Stimulated activated naive CD8-positive, alpha-beta T cell treated with anti-CD3 and anti-CD28 coated beads, Interleukin-15, amount 100 ng/mL, for 72 hours (primary cell): Measurements from ENCODE around the gene CHTOP.

Experiments
- ATAC-seq: fragments of 150-1000 bp; cut with Tn5 transposase; 2 replicates; pipeline ENCODE4 v1.10.0; 2021; ENCODE audit warnings: mild to moderate bottlenecking, moderate library complexity
- DNase-seq, 2 donors: peaks; one replicate each; pipeline ENCODE4 v3.0.0; 2021 to 2022
- H3K27ac Mint-ChIP-seq, 2 donors: one replicate each; pipeline ENCODE4 v1.8.0; 2022; ENCODE audit warnings: mild to moderate bottlenecking in 2 of 2, mixed read lengths in 2 of 2, moderate library complexity in 2 of 2
- H3K27me3 Mint-ChIP-seq: one replicate; pipeline ENCODE4 v1.8.0; 2022; ENCODE audit warnings: mixed read lengths
- H3K4me1 Mint-ChIP-seq: one replicate; pipeline ENCODE4 v1.8.0; 2022; ENCODE audit warnings: mild to moderate bottlenecking, mixed read lengths
- H3K4me3 Mint-ChIP-seq, 2 donors: one replicate each; pipeline ENCODE4 v1.8.0; 2022; ENCODE audit warnings: mild to moderate bottlenecking in 2 of 2, mixed read lengths in 2 of 2, moderate library complexity in 1 of 2
- H3K9me3 Mint-ChIP-seq, 2 donors: one replicate each; pipeline ENCODE4 v1.8.0; 2022; ENCODE audit warnings: mixed read lengths in 2 of 2

The CHTOP gene

DNA sequence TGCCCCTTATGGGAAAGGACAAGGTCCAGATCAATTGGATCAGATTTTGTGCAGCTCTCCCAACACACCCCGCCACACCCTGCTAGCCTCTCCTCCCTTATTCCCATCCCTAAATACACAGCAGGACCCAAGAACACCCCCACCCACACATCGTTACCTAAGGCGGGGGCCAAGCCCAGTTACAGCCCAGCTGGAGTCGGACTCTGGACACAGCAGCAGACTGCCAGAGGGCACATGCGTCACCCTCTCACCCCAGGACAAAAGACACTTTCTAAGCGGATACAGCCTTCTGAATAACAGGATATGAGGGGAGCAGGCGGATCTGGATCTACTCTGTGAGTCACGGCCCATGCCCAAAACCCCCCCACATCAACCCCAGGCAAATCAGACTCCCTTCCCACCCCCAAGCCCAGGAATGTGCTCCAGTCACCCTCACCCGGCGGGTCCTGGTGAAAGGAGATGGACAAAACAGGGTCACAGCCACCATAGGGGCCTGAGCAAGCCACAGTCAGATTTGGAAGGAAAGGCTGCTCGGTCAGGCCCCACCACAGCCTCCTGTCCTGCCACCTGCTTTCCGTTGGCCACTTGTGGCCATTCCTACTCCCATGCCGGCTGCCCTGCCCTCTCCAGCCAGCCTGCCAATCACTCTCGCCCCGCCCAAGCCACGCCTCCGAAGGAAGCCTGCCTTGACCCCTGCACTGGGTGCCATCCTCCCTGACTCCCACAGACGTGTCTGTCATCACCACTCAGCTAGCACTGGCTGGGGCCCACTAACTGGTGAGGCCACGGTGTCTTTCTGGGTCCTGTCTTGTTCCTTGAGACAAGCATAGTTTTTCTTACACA, 24.9 kb upstream of the CHTOP start:
- H3K27me3 Mint-ChIP-seq: no peaks in the 10 kb centered on the region
- DNase-seq (no peak), ATAC-seq (no peak)
- peak overlapping the region in 1 of 2 donors; percentile 41 for H3K27ac Mint-ChIP-seq
- no peaks in the 10 kb centered on the region for H3K4me1 Mint-ChIP-seq
- H3K9me3 Mint-ChIP-seq: no peaks in the 10 kb centered on the region
- no peak overlapping the region for H3K4me3 Mint-ChIP-seq

DNA sequence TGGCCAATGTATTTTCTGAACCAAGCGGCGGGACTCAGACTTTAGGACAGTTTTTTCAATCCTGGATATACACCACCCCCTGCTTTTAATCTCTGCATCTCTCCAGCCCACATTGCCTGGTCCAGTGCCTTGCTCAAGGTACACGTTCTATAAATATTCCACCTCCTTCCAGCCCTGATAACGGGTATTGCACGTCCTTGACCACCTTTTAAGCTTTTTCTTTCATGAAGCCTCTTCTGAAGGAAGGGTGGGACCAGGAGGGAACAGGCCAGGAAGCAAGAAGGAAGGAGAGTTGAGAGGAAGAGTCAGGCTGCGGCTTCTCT, 24.3 kb upstream of the CHTOP start:
- ATAC-seq (no peak), DNase-seq (no peak)
- Mint-ChIP-seq H3K4me3 (no peak overlapping the region), H3K4me1 (no peaks in the 10 kb centered on the region), H3K9me3 (no peaks in the 10 kb centered on the region), H3K27me3 (no peaks in the 10 kb centered on the region), H3K27ac (no peak overlapping the region)

DNA sequence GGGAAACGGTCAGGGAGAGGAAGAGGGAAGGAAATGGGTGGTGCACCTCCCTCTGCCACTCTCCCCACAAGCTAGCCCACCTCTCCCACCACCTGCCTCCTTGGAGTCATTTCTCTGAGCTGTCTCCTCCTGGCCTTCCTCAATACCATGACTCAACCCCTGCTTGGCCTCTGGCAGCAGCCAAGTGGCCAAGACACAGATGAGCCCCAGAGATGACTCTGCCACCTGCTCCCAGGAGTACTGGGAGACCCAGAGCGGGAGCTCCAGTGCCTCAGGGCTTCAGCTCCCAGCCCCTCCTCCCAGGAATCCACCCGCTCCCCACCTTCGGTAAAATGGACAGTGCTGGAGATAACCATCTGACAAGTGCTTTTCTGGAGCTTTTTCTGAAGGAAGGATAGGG, 23.5 kb upstream of the CHTOP start:
- ATAC-seq (no peak), DNase-seq (no peak)
- Mint-ChIP-seq H3K4me1 (no peaks in the 10 kb centered on the region), H3K27ac (no peak overlapping the region), H3K27me3 (no peaks in the 10 kb centered on the region), H3K4me3 (no peak overlapping the region), H3K9me3 (no peaks in the 10 kb centered on the region)

DNA sequence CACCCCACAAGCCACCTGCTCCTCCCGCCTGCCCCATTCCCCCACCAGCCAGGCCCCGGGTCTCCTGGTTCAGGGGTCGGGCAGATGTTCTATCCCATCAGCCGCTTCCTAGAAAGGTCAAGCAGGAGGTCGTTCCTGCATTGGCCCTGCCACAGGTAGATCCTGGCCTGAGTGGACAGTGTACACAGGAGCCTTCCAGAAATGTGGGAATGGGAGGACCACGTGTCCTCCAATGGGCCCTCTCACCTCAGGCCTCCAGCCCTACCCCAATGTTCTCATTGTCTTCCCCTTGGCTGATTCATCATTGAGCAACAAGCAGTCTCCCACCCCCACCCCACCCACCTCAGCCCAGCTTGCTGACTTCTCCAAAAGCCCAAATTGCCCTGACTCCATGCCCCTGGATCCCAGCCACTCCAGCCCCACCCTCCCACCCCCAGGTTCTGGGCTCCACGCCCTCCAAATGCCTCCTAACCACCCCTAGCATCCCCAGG, 23.0 kb upstream of the CHTOP start:
- Mint-ChIP-seq H3K4me3 (no peak overlapping the region), H3K9me3 (no peaks in the 10 kb centered on the region), H3K27me3 (no peaks in the 10 kb centered on the region), H3K4me1 (no peaks in the 10 kb centered on the region), H3K27ac (peak overlapping the region in 1 of 2 donors; percentile 84)
- no peak for DNase-seq
- ATAC-seq: no peak

DNA sequence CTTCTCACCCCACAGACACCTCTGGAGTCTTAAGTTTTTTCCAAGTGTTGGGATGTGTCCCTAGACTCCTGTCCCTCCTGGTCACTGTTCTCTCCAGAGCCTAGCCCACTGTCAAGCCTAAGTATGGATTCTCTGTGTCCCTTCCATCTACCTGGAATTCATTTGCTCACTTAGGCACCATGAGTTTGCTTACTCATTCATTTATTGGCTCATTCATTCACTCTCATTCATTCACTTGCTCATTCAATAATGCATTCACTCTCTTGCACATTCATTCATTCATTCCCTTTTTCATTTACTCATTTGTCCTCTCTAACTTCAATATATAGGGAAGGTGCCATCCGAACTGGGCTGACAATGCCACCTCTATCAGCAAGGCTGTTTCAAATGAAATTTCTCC, 22.5 kb upstream of the CHTOP start:
- Mint-ChIP-seq H3K4me1 (no peaks in the 10 kb centered on the region), H3K27me3 (no peaks in the 10 kb centered on the region), H3K9me3 (no peaks in the 10 kb centered on the region), H3K27ac (peak overlapping the region in 1 of 2 donors; percentile 84), H3K4me3 (no peak overlapping the region)
- no peak for ATAC-seq
- DNase-seq: no peak

DNA sequence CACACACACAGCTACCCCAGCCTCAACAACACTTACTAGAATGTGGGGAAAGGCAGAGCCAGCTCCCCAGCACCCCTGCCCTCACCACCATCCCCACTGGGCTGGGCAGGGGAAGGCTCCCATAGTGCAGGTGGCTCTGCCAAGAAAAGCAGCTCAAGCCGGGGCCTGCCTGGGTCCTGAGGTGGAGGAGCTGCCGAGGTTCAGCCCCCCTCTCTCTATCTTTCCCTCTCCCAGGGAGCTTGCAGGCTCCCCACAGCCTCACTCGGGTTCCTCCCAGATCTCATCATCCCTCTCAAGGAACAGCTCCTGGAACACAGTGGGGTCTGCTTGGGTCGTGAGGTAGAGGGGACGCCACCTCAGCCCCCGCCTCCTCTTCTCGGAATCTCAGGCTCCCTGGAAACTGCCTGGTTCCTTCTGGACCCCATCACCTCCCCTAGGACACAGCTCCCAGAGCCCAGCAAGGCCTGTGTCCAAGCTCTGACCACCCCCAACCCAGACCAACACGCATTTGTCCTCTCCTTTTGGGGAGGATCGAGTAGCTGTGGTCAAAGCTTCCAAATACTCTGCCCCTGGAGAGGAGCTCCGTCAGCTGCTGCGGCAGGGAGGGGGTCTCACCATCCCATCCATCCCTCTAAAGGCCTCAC, 21.6 kb upstream of the CHTOP start:
- no peak for DNase-seq
- H3K27ac Mint-ChIP-seq: no peak overlapping the region
- no peak overlapping the region for H3K4me3 Mint-ChIP-seq

DNA sequence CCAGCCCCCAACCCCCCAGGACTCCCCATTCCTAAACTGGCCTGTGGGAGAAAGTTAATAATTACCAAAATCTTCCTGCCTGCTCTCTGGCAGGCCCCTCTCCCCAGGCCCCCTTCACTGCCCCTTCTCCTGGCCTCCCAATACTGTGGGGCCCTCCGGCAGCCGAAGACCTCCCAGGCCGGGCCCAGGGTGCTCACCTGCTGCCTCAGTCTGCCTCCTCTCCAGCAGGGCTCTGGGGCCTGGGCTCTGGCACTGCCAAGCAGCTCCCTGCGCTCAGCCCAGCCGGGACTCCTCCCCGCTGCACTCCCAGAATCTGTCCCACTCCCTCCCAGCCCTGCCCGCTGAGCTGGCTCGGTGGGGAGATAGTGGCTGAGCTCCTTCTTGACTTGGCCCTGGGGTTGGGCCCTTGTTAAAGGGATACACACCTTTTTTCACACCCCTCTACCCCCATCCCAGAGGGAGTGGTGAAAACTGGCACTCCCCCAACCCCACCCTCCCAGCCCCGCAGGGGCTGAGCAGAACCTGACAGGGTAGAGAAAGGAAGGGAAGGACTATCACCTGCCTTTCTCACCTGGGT, 21.0 kb upstream of the CHTOP start, which contains the start of gene S100A16:
TSS of gene S100A16 (minus strand) at position 383 of the 577 bp plus-strand sequence. CDS start 4,986 bp downstream, outside the sequence.
- H3K4me3 Mint-ChIP-seq: no peak within 1 kb of the TSS
- ATAC-seq (no peak), DNase-seq (no peak)
- H3K9me3 Mint-ChIP-seq: no peaks in the 10 kb centered on the region
- no peak within 1 kb of the TSS for H3K27ac Mint-ChIP-seq
- no peaks in the 10 kb centered on the region for H3K4me1 Mint-ChIP-seq
- H3K27me3 Mint-ChIP-seq: no peaks in the 10 kb centered on the region

More for the DNA sequence above, 21.6 kb upstream of the CHTOP start:
- H3K9me3 Mint-ChIP-seq: no peaks in the 10 kb centered on the region
- no peaks in the 10 kb centered on the region for H3K27me3 Mint-ChIP-seq
- H3K4me1 Mint-ChIP-seq: no peaks in the 10 kb centered on the region
- ATAC-seq: no peak

DNA sequence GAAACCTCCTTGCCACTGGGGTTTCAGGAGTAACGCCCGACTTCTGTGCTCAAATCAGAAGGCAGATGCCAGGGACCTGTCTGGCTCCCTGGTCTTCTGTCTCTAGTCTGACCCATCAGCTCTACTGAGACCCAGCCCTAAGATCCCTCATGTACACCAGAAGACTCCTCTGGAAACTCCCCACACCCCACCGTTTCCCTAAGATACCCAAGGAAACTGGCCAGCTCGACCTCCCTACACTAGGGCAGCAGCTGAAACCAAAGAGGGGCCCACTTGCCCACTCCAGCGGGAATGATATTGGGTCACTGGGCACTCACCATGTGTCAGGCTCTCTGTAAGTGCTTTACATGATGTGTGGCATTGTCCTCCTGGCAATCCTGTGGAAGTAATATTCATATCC, 20.5 kb upstream of the CHTOP start:
- no peak for ATAC-seq
- H3K27me3 Mint-ChIP-seq: no peaks in the 10 kb centered on the region
- H3K4me3 Mint-ChIP-seq: no peak overlapping the region
- H3K27ac Mint-ChIP-seq: no peak overlapping the region
- no peaks in the 10 kb centered on the region for H3K9me3 Mint-ChIP-seq
- H3K4me1 Mint-ChIP-seq: no peaks in the 10 kb centered on the region
- no peak for DNase-seq

DNA sequence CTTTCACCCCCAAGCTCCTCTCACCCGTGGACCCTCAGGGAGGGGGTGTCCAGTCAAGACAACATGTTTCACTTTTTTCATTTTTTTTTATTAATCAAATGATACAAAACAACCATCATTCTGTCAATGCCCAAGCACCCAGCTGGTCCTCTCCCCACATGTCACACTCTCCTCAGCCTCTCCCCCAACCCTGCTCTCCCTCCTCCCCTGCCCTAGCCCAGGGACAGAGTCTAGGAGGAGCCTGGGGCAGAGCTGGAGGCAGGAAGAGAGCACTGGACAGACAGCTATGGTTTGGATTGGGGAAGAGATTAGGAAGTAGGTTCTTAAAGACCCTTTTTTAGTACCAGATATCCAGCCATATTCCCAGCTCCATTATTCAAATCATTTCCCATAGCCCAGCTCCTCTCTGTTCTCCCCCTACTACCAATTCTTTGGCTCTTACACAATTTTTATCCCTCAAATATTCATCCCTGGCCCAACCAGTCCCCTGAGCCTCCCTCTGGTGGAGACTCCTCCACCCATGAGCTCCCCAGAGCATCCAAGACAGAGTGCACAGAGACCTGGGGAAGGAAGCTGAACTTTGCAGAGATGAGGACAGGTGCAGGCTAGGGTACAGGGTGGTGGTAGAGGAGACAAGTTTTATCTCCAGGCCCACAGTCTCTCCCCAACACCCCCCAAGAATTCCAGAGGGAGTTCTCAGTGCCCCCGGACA, 19.5 kb upstream of the CHTOP start:
- no peak for DNase-seq
- H3K27me3 Mint-ChIP-seq: no peaks in the 10 kb centered on the region
- peak overlapping the region; percentile 29 to 60 for H3K27ac Mint-ChIP-seq

DNA sequence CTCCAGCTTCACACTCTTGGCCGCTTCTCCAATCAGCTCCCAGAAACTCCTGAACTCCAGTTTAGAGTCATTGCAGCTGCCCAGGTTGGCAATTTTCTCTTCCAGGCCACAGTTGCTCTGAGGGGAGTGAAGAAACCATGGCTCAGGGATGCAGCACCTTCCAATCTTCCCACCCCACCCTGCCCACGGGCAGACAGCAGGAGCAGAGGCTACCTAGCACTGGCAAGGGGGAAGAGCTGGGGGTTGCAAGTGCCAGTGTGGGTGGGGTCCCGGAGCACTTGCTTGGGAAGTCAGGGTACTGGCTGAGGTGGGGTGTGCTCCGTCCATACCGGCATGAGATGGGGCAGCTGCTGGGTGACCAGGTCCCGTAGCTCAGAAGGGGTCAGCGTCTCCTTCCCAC, 19.0 kb upstream of the CHTOP start:
- no peak overlapping the region for H3K4me3 Mint-ChIP-seq

More for the DNA sequence above, 19.5 kb upstream of the CHTOP start:
- Mint-ChIP-seq H3K9me3 (no peaks in the 10 kb centered on the region), H3K4me1 (no peaks in the 10 kb centered on the region), H3K4me3 (no peak overlapping the region)
- ATAC-seq: no peak

DNA sequence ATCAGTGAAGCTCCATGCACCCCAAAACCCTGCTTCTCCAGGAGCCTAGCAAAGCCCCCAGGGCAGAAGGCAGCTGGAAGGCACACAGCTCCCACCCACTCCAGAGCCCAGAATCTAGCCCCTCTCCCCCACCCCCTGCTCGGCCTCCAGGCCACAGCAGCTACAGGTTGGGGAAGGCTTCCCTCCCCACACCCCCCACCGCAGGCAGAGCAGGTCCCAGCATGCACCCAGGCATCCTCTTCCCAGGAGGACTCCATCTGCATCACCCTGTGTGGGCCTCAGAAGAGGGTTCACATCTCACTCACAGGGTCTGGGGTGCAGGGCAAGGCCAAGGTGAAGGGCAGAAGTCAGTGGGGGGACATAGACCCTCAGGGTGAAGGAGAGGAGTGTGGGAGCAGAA, 18.5 kb upstream of the CHTOP start:
- Mint-ChIP-seq H3K4me3 (no peak overlapping the region), H3K9me3 (no peaks in the 10 kb centered on the region), H3K4me1 (no peaks in the 10 kb centered on the region), H3K27ac (peak overlapping the region in 1 of 2 donors; percentile 85), H3K27me3 (no peaks in the 10 kb centered on the region)
- no peak for DNase-seq
- no peak for ATAC-seq

More for the DNA sequence above, 19.0 kb upstream of the CHTOP start:
- peak overlapping the region in 1 of 2 donors; percentile 29 for H3K27ac Mint-ChIP-seq
- DNase-seq (no peak), ATAC-seq (no peak)
- no peaks in the 10 kb centered on the region for H3K9me3 Mint-ChIP-seq
- no peaks in the 10 kb centered on the region for H3K27me3 Mint-ChIP-seq
- no peaks in the 10 kb centered on the region for H3K4me1 Mint-ChIP-seq

DNA sequence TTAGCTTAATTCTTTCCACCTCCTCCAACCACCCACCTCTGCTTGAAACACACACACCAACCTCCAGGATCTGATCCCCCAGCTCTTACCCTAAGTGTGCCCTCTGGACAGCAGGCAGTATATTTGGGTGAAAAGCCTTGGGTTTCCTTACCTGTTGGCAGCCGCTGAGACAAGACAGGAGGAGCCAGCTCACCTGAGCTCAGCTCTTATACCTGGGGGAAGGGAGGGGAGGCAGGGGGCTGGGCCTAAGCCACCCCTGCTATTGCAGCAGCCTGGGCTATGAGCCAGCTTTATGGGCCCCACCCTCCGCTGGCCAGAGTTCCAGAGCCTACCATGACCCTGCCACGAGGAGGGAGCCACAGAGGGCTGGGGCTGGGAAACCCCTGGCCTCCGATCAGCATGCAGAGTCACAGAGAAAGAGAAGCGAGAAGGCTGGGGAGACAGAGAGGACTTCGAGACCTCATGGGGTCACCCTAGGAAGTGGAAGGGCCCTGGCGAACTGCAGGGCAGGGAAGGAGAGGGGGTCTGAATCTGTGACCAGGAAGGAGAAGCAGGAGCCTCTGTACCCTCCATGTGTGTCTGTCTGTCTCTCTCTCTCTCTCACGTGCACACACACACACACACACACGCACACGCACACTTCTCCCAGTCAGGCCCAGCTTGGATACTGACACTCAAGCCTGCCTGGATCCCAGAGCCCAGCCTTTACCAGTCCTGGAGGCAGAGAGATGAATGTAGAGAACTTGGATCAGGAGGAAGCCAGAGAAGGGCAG, 17.5 kb upstream of the CHTOP start, which contains the start of gene S100A14:
TSS of gene S100A14 (minus strand) at position 182 of the 773 bp plus-strand sequence. CDS start 467 bp downstream, outside the sequence.
- Mint-ChIP-seq H3K27ac (peak within 1 kb of the TSS; percentile 50 to 85), H3K4me3 (no peak within 1 kb of the TSS), H3K27me3 (no peaks in the 10 kb centered on the region), H3K9me3 (no peaks in the 10 kb centered on the region), H3K4me1 (no peaks in the 10 kb centered on the region)
- ATAC-seq (no peak), DNase-seq (no peak)

DNA sequence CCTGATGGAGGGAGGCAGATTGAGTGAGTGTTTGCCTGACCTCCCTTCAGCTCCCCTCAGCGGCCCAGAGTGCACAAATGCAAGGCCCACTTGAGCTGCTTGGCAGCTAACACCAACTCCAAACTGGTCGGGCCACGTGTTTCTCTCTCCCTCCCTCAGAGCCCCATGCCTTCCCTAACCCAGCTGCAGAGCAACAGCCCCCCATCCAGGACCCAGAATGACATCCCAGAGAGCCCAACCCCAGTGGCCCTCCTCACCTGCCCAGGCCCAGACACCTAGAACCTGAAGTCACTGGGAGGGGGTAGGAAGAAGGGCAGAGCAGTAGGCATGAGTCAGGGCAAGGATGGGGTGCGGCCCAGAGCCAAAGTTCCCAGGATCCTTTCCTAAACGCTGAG, 17.0 kb upstream of the CHTOP start:
- no peak overlapping the region for H3K27ac Mint-ChIP-seq
- peak; percentile 5 for ATAC-seq
- no peak for DNase-seq
- no peak overlapping the region for H3K4me3 Mint-ChIP-seq
- H3K27me3 Mint-ChIP-seq: no peaks in the 10 kb centered on the region
- H3K9me3 Mint-ChIP-seq: no peaks in the 10 kb centered on the region
- H3K4me1 Mint-ChIP-seq: no peaks in the 10 kb centered on the region

DNA sequence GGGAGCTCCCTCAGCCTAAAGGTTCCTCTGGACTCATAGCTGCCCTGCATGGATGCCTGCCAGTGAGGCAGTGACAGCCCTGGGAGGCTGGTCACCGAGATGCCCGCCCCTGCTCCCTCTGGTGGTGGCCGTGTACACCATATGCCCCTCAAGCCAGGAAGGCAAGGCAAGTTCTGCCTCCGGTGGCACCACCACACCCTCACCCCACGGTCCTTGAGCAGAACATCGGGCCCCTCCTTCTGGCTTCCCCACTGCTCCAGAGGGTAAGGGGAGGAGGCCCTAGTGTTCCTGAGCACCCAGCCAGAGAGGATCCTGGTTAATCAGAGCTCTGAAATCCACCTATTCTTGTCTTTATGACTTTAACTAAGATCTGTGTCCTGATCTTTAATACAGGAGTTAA, 16.2 kb upstream of the CHTOP start:
- Mint-ChIP-seq H3K4me1 (no peaks in the 10 kb centered on the region), H3K4me3 (no peak overlapping the region), H3K27me3 (no peaks in the 10 kb centered on the region), H3K9me3 (no peaks in the 10 kb centered on the region), H3K27ac (peak overlapping the region; percentile 24 to 63)
- DNase-seq: peak; percentile 43 to 67
- ATAC-seq: peak; percentile 88

DNA sequence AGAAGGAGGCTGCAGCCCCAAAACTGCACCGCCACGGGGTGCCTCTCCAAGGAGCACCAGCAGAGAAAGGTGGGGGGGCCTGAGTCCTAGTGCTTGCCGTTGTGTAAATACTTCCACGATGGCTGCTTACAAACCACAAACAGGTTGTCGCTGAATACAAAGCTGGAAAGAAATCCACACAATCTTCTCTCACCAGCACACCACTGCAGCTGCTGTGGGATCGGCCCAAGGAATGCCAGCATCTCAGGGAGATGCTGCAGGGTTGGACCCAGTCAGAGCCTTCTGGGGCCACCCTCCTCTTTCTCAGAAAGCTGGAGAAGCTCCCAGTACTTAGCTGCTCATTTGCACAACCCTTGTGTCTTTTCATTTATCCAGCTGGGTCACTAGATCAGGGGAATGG, 14.7 kb upstream of the CHTOP start:
- Mint-ChIP-seq H3K27me3 (no peaks in the 10 kb centered on the region), H3K4me3 (no peak overlapping the region), H3K27ac (no peak overlapping the region), H3K4me1 (no peaks in the 10 kb centered on the region), H3K9me3 (no peaks in the 10 kb centered on the region)
- ATAC-seq (no peak), DNase-seq (no peak)
